ENCODE data around the gene ZNF560. TPM values are rescaled to one million over a fixed set of nuclear protein-coding genes. Genes with fewer than 3 reads are reported as not detected.

Gene ZNF560
- total and polyA plus RNA-seq, 9 of the 15 experiments (the other 6 are each of a cell fraction or from before 2014, with no cell fraction given) = 0.04 to 0.18 (median 0.05) TPM; not detected in 3

- TF ChIP-seq ZBTB34 (CRISPR knock-in tag; IDR thresholded peaks at IDR 0.05) (no peak), SMC3 (conservative IDR thresholded peaks at IDR 0.05; ENCODE audit: insufficient read depth, low read depth, low read length) (no peak), E2F6 (IDR thresholded peaks at IDR 0.05; ENCODE audit: borderline replicate concordance in 1 of 2, extremely low read depth in 1 of 2, insufficient read depth in 1 of 2, insufficient read length in 1 of 2, low read depth in 1 of 2, low read length in 1 of 2, poor library complexity in 1 of 2, severe bottlenecking in 1 of 2) (peak; percentile 27 to 54), ZNF75A (CRISPR knock-in tag; IDR thresholded peaks at IDR 0.05) (no peak), MAZ (CRISPR knock-in tag; conservative IDR thresholded peaks at IDR 0.05 in 1 of 2, IDR thresholded peaks at IDR 0.05 in 1 of 2) (peak; percentile 24 to 34; a peak in 1 of 4 replicates), ELF1 (tag; IDR thresholded peaks at IDR 0.05) (peak; percentile 80), MTA1 (IDR thresholded peaks at IDR 0.05; ENCODE audit: borderline replicate concordance) (peak; percentile 96), HDAC1 (IDR thresholded peaks at IDR 0.05) (peak in 1 of 2 experiments; percentile 71; a peak in 1 of 4 replicates), TBL1XR1 (IDR thresholded peaks at IDR 0.05; ENCODE audit: low read length in 2 of 2) (peak in 1 of 2 experiments; percentile 79; a peak in 3 of 4 replicates), C11orf30 (IDR thresholded peaks at IDR 0.05; ENCODE audit: low read depth) (peak; percentile 91), ZNF121 (CRISPR knock-in tag; conservative IDR thresholded peaks at IDR 0.05) (peak; percentile 75), HNRNPK (IDR thresholded peaks at IDR 0.05; ENCODE audit: low read depth, low read length, poor library complexity, severe bottlenecking) (no peak)
Observed at GRCh38 chr19:9435279-9436268, 62.8 kb downstream of the ZNF560 start, which contains the start of gene ZNF266 (continued).

All from K562 (cell line).